OCI-LY7 (cell line): Measurements from ENCODE around the gene LATS2. TPM values are rescaled to one million over a fixed set of nuclear protein-coding genes. Genes with fewer than 3 reads are reported as not detected.

Experiments
- BruUV-seq: library from RNA; stranded (reverse); fragments of 400-500 nt; replicated peaks from 2 replicates; lab custom pipeline; 2021; lab: Mats Ljungman, UMichigan
- CTCF ChIA-PET: fragments of 300-600 bp; sonication (Branson Sonifier 250); formaldehyde crosslinking; loops from one replicate; lab custom pipeline; 2022; ENCODE audit warnings: antibody characterized with exemption; ENCODE audit not compliant: unreplicated experiment; lab: Charles Lee
- POLR2A ChIA-PET: fragments of 300-600 bp; sonication (Branson Sonifier 250); formaldehyde crosslinking; loops from one replicate; lab custom pipeline; 2022; ENCODE audit warnings: antibody characterized with exemption; lab: Charles Lee
- DNase-seq: peaks from one replicate; pipeline ENCODE4 v3.0.0-alpha.2; 2015; ENCODE audit warnings: low spot score
- H2AFZ ChIP-seq: fragments of 200-600 bp; sonication (generic), shearing (Covaris generic); 2 replicates; pipeline ENCODE4 v1.6.1; 2014; ENCODE audit warnings: mild to moderate bottlenecking, antibody characterized with exemption, low read length, moderate library complexity
- H3K27ac ChIP-seq: fragments of 200-600 bp; sonication (generic); 2 replicates; pipeline ENCODE4 v1.5.1; 2014; ENCODE audit warnings: mixed run types, low read depth, mild to moderate bottlenecking, moderate library complexity, low read length, inconsistent platforms; ENCODE audit not compliant: poor library complexity, severe bottlenecking
- H3K36me3 ChIP-seq: fragments of 200-600 bp; sonication (generic); 2 replicates; pipeline ENCODE4 v1.6.1; 2014; ENCODE audit warnings: mild to moderate bottlenecking, antibody characterized with exemption, low read length, moderate library complexity, mixed read lengths; ENCODE audit not compliant: insufficient read depth
- H3K4me1 ChIP-seq: fragments of 200-600 bp; sonication (generic); 2 replicates; pipeline ENCODE4 v1.5.1; 2014; ENCODE audit warnings: mild to moderate bottlenecking, low read length; ENCODE audit not compliant: insufficient read depth, poor library complexity, severe bottlenecking
- H3K4me2 ChIP-seq: fragments of 200-600 bp; sonication (generic); 2 replicates; pipeline ENCODE4 v1.6.1; 2014; ENCODE audit warnings: mild to moderate bottlenecking, low read length
- H3K4me3 ChIP-seq: fragments of 200-600 bp; sonication (generic); 2 replicates; pipeline ENCODE4 v1.5.1; 2014; ENCODE audit warnings: mild to moderate bottlenecking, low read depth, low read length; ENCODE audit not compliant: poor library complexity, severe bottlenecking
- H3K79me2 ChIP-seq: fragments of 200-600 bp; sonication (generic); 2 replicates; pipeline ENCODE4 v1.6.1; 2016; ENCODE audit warnings: low read depth, mild to moderate bottlenecking, low read length, moderate library complexity, mixed read lengths; ENCODE audit not compliant: insufficient read depth
- H3K9me2 ChIP-seq: fragments of 200-600 bp; sonication (generic); 2 replicates; pipeline ENCODE4 v1.6.1; 2016; ENCODE audit warnings: mild to moderate bottlenecking, low read length, mixed read lengths; ENCODE audit not compliant: insufficient read depth
- H3K9me3 ChIP-seq: fragments of 200-600 bp; sonication (generic); 2 replicates; pipeline ENCODE4 v1.6.1; 2014; ENCODE audit warnings: mild to moderate bottlenecking, mixed run types, low read length, mixed read lengths
- H4K20me1 ChIP-seq: fragments of 200-600 bp; sonication (generic); 2 replicates; pipeline ENCODE4 v1.6.1; 2014; ENCODE audit warnings: mild to moderate bottlenecking, antibody characterized with exemption, low read length, moderate library complexity, mixed read lengths; ENCODE audit not compliant: insufficient read depth
- EZH2phosphoT487 ChIP-seq: fragments of 200-600 bp; sonication (generic); IDR thresholded peaks from 2 replicates; pipeline ENCODE4 v1.6.1; 2018; ENCODE audit warnings: low read depth, borderline replicate concordance, mild to moderate bottlenecking, mixed run types, antibody characterized with exemption, low read length, moderate library complexity, mixed read lengths
- intact Hi-C: fragments of 100-400 bp; cut with micrococcal nuclease; formaldehyde crosslinking; loops from one replicate; pipeline ENCODE4 v1.10.0; 2022; ENCODE audit not compliant: unreplicated experiment
- total RNA-seq, 2 experiments: library from RNA; depleted of rRNA in 1 of 2; stranded (reverse); fragments of >200 nt in 1 of 2; shearing (Covaris generic) in 1 of 2; gene quantifications; 2 replicates each; pipeline ENCODE4 v1.2.3, GENCODE V29; 2014 to 2022
- TF ChIP-seq, protein P1 (sequence below): fragments of 200-600 bp; sonication (generic); conservative IDR thresholded peaks from 2 replicates; pipeline ENCODE4 v1.5.1; 2014; ENCODE audit warnings: mild to moderate bottlenecking, antibody characterized with exemption, low read length, moderate library complexity, mixed read lengths

Gene LATS2
- total RNA-seq, 2 experiments from 2014 or later, result 0.19 to 1.3 TPM

DNA sequence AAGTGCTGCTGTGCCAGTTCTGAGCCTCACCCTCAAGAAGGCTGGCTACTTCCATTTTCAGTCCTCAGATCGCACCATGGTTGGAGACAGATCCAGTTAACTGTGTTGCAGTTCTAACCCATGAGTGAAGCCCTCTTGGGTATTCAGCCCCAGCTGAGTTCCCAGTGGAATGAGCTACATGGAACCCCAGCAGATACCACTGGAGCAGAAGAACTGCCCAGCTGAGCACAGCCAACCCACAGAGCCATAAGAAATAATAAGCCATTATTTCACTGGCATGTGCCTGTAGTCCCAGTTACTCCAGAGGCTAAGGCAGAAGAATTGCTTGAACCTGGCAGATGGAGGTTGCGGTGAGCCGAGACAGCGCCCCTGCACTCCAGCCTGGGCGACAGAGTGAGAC lies 59.9 kb downstream of the LATS2 start:
- no peaks in the 10 kb centered on the region for H3K9me3 ChIP-seq
- BruUV-seq, result no TSS peak
- H3K4me2 ChIP-seq, result no peak overlapping the region
- H3K4me3 ChIP-seq, result no peak overlapping the region
- DNase-seq, result no peak
- TF ChIP-seq EZH2phosphoT487, result no peak
- TF ChIP-seq, protein P1, sequence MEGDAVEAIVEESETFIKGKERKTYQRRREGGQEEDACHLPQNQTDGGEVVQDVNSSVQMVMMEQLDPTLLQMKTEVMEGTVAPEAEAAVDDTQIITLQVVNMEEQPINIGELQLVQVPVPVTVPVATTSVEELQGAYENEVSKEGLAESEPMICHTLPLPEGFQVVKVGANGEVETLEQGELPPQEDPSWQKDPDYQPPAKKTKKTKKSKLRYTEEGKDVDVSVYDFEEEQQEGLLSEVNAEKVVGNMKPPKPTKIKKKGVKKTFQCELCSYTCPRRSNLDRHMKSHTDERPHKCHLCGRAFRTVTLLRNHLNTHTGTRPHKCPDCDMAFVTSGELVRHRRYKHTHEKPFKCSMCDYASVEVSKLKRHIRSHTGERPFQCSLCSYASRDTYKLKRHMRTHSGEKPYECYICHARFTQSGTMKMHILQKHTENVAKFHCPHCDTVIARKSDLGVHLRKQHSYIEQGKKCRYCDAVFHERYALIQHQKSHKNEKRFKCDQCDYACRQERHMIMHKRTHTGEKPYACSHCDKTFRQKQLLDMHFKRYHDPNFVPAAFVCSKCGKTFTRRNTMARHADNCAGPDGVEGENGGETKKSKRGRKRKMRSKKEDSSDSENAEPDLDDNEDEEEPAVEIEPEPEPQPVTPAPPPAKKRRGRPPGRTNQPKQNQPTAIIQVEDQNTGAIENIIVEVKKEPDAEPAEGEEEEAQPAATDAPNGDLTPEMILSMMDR, result no peak
- H3K27ac ChIP-seq, result no peak overlapping the region
- no peaks in the 10 kb centered on the region for H4K20me1 ChIP-seq
- POLR2A ChIA-PET, result interaction anchor here (0.7 kb wide), 1 partner anchor 818 kb away, joined by 4 read pairs; no protein-coding TSS in a partner anchor
- intact Hi-C loops, result no loop called here
- no peak overlapping the region for H2AFZ ChIP-seq
- no peaks in the 10 kb centered on the region for H3K9me2 ChIP-seq
- no peaks in the 10 kb centered on the region for H3K36me3 ChIP-seq
- CTCF ChIA-PET, result no interaction called here
- H3K4me1 ChIP-seq, result no peaks in the 10 kb centered on the region
- no peaks in the 10 kb centered on the region for H3K79me2 ChIP-seq

DNA sequence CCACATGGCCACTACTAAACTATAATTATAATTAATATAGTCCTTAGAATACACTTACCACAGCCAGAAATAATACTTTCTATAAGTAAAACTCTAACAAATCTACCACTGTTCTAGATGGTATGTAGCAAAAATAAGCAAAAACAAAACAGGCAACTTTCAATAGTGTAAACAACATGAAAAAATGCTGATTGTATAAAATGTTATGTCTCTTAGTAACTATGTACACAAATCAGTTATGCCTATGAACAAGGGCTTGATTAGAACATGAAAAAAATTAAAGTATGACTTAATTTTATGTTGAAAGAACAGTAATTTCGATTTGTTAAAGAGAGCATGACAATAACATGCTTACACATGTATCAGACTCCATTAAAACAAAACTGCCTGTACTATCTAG lies 60.7 kb downstream of the LATS2 start:
- ChIA-PET POLR2A (interaction anchor here (0.7 kb wide), 1 partner anchor 818 kb away, joined by 4 read pairs; no protein-coding TSS in a partner anchor), CTCF (no interaction called here)
- DNase-seq, result no peak
- Histone ChIP-seq H3K27ac (no peak overlapping the region), H3K4me3 (no peak overlapping the region), H3K4me2 (no peak overlapping the region), H3K36me3 (no peaks in the 10 kb centered on the region), H2AFZ (no peak overlapping the region), H4K20me1 (no peaks in the 10 kb centered on the region), H3K9me2 (no peaks in the 10 kb centered on the region), H3K4me1 (no peaks in the 10 kb centered on the region), H3K9me3 (no peaks in the 10 kb centered on the region), H3K79me2 (no peaks in the 10 kb centered on the region)
- BruUV-seq, result no TSS peak
- intact Hi-C loops, result no loop called here
- TF ChIP-seq, protein P1, result no peak
- TF ChIP-seq EZH2phosphoT487, result no peak

DNA sequence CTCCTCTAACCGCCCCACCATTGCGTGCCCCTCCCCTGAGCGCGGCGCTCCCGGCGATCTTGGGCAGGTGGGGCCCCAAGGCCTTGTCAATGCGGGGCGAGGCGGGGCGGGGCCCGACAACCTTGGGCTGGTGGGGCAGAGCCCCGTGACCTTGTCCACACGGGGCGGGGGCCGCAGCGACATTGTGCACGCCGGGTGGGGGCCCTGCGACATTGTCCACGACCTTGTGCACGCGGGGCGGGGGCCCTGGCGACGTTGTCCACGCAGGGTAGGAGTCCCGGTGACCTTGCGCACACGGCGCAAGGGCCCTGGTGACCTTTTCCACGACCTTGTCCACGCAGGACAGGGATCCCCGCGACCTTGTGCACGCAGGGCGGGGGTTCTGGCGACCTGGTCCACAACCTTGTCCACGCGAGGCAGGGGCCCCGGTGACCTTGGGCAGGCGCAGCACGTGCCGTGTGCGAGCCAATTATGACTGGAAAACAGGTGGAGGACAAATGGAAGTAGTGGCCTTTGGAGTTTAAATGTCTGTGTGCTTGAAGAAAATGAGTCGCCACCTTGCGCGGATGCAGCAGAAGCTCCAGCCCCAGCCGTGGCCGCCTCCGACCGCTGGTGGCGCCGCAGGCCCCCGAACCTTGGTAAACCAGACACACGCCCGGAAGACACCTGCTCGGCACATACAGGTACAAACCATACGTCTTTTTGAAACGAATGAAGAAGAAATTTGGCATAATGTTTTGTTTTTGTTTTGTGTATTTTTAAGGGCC lies 62.6 kb downstream of the LATS2 start:
- Histone ChIP-seq H3K4me3 (no peak overlapping the region), H3K9me3 (no peaks in the 10 kb centered on the region), H3K9me2 (no peaks in the 10 kb centered on the region), H3K4me1 (no peaks in the 10 kb centered on the region), H3K4me2 (no peak overlapping the region), H4K20me1 (no peaks in the 10 kb centered on the region), H3K27ac (no peak overlapping the region), H3K79me2 (no peaks in the 10 kb centered on the region), H2AFZ (no peak overlapping the region), H3K36me3 (no peaks in the 10 kb centered on the region)
- BruUV-seq, result no TSS peak
- POLR2A ChIA-PET, result interaction anchor here (0.7 kb wide), 2 partner anchors 65 to 781 kb away, joined by 3 to 4 read pairs; no protein-coding TSS in a partner anchor
- DNase-seq, result no peak
- TF ChIP-seq, protein P1, result no peak
- TF ChIP-seq EZH2phosphoT487, result no peak
- CTCF ChIA-PET, result no interaction called here
- intact Hi-C loops, result no loop called here
